Measurements from ENCODE around the gene NOL3. TPM values are rescaled to one million over a fixed set of nuclear protein-coding genes. Genes with fewer than 3 reads are reported as not detected.

Gene NOL3
- total and polyA plus RNA-seq, 9 of the 15 experiments (the other 6 are each of a cell fraction or from before 2014, with no cell fraction given), result 0.45 to 14.0 (median 5.4) TPM

- TF ChIP-seq, protein P1, sequence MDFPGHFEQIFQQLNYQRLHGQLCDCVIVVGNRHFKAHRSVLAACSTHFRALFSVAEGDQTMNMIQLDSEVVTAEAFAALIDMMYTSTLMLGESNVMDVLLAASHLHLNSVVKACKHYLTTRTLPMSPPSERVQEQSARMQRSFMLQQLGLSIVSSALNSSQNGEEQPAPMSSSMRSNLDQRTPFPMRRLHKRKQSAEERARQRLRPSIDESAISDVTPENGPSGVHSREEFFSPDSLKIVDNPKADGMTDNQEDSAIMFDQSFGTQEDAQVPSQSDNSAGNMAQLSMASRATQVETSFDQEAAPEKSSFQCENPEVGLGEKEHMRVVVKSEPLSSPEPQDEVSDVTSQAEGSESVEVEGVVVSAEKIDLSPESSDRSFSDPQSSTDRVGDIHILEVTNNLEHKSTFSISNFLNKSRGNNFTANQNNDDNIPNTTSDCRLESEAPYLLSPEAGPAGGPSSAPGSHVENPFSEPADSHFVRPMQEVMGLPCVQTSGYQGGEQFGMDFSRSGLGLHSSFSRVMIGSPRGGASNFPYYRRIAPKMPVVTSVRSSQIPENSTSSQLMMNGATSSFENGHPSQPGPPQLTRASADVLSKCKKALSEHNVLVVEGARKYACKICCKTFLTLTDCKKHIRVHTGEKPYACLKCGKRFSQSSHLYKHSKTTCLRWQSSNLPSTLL (IDR thresholded peaks at IDR 0.05), result no peak
- TF ChIP-seq ZKSCAN1 (IDR thresholded peaks at IDR 0.05; ENCODE audit: low read depth, low read length) (no peak), ETV1 (tag; conservative IDR thresholded peaks at IDR 0.05; ENCODE audit: low read depth) (no peak), RFX5 (IDR thresholded peaks at IDR 0.05; ENCODE audit: low read depth, low read length) (no peak), TCF7L2 (IDR thresholded peaks at IDR 0.05; ENCODE audit: low read depth, low read length) (no peak), SETDB1 (IDR thresholded peaks at IDR 0.05; ENCODE audit: low read length) (no peak), SMAD3 (CRISPR knock-in tag; conservative IDR thresholded peaks at IDR 0.05) (no peak), MAFG (tag; conservative IDR thresholded peaks at IDR 0.05) (no peak), NFXL1 (CRISPR knock-in tag; IDR thresholded peaks at IDR 0.05) (no peak), ZNF224 (CRISPR knock-in tag; IDR thresholded peaks at IDR 0.05) (no peak), HDGF (IDR thresholded peaks at IDR 0.05) (no peak), ZNF780A (CRISPR knock-in tag; IDR thresholded peaks at IDR 0.05) (no peak), ZNF354B (CRISPR knock-in tag; IDR thresholded peaks at IDR 0.05) (no peak), ZNF41 (CRISPR knock-in tag; conservative IDR thresholded peaks at IDR 0.05) (no peak), KLF10 (CRISPR knock-in tag; IDR thresholded peaks at IDR 0.05) (no peak), BDP1 (IDR thresholded peaks at IDR 0.05; ENCODE audit: insufficient read depth, insufficient read length) (no peak), FOSL1 (tag; conservative IDR thresholded peaks at IDR 0.05) (no peak), ZNF445 (CRISPR knock-in tag; IDR thresholded peaks at IDR 0.05; ENCODE audit: low read depth) (no peak), ILF3 (IDR thresholded peaks at IDR 0.05; ENCODE audit: borderline replicate concordance) (no peak), RBM15 (IDR thresholded peaks at IDR 0.05; ENCODE audit: insufficient read depth, low read length) (no peak), JUN (IDR thresholded peaks at IDR 0.05; ENCODE audit: borderline replicate concordance, low read depth, low read length) (no peak), JUN (CRISPR knock-in tag; IDR thresholded peaks at IDR 0.05; ENCODE audit: borderline replicate concordance) (no peak), ZNF778 (CRISPR knock-in tag; IDR thresholded peaks at IDR 0.05) (no peak), MCM3 (IDR thresholded peaks at IDR 0.05) (no peak), POLR2H (tag; IDR thresholded peaks at IDR 0.05; ENCODE audit: low read depth) (no peak)
- TF ChIP-seq, protein P2, sequence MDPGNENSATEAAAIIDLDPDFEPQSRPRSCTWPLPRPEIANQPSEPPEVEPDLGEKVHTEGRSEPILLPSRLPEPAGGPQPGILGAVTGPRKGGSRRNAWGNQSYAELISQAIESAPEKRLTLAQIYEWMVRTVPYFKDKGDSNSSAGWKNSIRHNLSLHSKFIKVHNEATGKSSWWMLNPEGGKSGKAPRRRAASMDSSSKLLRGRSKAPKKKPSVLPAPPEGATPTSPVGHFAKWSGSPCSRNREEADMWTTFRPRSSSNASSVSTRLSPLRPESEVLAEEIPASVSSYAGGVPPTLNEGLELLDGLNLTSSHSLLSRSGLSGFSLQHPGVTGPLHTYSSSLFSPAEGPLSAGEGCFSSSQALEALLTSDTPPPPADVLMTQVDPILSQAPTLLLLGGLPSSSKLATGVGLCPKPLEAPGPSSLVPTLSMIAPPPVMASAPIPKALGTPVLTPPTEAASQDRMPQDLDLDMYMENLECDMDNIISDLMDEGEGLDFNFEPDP (CRISPR knock-in tag; IDR thresholded peaks at IDR 0.05), result no peak
- TF ChIP-seq, protein P3, sequence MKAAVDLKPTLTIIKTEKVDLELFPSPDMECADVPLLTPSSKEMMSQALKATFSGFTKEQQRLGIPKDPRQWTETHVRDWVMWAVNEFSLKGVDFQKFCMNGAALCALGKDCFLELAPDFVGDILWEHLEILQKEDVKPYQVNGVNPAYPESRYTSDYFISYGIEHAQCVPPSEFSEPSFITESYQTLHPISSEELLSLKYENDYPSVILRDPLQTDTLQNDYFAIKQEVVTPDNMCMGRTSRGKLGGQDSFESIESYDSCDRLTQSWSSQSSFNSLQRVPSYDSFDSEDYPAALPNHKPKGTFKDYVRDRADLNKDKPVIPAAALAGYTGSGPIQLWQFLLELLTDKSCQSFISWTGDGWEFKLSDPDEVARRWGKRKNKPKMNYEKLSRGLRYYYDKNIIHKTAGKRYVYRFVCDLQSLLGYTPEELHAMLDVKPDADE (conservative IDR thresholded peaks at IDR 0.05; ENCODE audit: control insufficient read depth, low read depth, low read length), result no peak
These were observed 5.7 kb upstream of the NOL3 start, which contains the start of gene HSF4 (continued) for GRCh38 chr16:67164599-67165061.
